AG09309 (cell line): Measurements from ENCODE around the gene CMIP.

ENCODE experiments used
- DNase-seq: peaks from one replicate; pipeline ENCODE4 v3.0.0-alpha.2; 2010; ENCODE audit warnings: low read depth
- H3K4me3 ChIP-seq: 2 replicates; pipeline ENCODE4 v1.5.1; 2011; ENCODE audit warnings: mild to moderate bottlenecking, low read depth, low read length, moderate library complexity; ENCODE audit not compliant: control insufficient read depth
- TF ChIP-seq, protein P1 (sequence below): IDR thresholded peaks from 2 replicates; pipeline ENCODE4 v1.5.1; 2011; ENCODE audit warnings: mild to moderate bottlenecking, low read depth, low read length, inconsistent platforms; ENCODE audit not compliant: insufficient read depth, control insufficient read depth; ENCODE audit errors: missing control alignments

The CMIP gene

DNA sequence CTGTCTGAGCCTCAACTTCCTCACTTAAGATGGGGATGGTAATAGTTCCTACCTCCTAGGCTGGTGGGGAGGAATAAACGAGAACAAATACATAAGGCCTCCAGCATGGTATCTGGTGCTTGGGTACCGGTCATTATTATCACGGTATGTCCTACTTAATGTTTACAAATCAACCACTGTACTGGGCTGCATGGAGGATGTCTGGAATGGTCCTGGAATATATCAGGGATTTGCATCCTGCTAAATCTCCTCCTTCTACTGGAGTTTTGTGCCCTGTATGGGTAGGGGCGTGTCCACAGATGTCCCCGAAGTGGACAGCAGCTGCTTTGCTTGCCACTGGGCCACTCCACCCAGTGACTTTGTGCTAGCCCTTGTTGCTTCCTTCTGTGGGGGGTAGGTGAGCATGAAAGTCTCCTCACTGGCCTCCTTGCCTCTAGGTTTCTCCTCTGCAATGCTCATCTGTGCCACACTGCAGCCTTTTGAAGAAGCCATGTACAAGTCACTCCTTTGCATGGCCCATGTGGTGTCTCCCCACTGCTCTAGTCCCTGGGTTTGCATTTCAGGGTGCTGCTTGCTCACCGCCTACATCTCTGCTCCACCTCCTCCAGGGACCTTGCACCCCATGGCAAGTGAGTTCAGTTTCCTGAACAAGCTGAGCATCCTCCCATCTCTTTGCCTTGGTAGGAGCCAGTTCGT, 2.2 kb upstream of the CMIP start:
- TF ChIP-seq, protein P1, sequence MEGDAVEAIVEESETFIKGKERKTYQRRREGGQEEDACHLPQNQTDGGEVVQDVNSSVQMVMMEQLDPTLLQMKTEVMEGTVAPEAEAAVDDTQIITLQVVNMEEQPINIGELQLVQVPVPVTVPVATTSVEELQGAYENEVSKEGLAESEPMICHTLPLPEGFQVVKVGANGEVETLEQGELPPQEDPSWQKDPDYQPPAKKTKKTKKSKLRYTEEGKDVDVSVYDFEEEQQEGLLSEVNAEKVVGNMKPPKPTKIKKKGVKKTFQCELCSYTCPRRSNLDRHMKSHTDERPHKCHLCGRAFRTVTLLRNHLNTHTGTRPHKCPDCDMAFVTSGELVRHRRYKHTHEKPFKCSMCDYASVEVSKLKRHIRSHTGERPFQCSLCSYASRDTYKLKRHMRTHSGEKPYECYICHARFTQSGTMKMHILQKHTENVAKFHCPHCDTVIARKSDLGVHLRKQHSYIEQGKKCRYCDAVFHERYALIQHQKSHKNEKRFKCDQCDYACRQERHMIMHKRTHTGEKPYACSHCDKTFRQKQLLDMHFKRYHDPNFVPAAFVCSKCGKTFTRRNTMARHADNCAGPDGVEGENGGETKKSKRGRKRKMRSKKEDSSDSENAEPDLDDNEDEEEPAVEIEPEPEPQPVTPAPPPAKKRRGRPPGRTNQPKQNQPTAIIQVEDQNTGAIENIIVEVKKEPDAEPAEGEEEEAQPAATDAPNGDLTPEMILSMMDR = no peak
- DNase-seq = no peak
- no peak overlapping the region for H3K4me3 ChIP-seq

- TF ChIP-seq, protein P1 = no peak
- H3K4me3 ChIP-seq = no peak overlapping the region
- DNase-seq = no peak
Measured at GRCh38 chr16:81442916-81443687, 1.5 kb upstream of the CMIP start.

GRCh38 chr16:81443688-81444447, 740 bp upstream of the CMIP start:
- TF ChIP-seq, protein P1 = no peak
- H3K4me3 ChIP-seq = peak overlapping the region; percentile 52
- no peak for DNase-seq

DNA sequence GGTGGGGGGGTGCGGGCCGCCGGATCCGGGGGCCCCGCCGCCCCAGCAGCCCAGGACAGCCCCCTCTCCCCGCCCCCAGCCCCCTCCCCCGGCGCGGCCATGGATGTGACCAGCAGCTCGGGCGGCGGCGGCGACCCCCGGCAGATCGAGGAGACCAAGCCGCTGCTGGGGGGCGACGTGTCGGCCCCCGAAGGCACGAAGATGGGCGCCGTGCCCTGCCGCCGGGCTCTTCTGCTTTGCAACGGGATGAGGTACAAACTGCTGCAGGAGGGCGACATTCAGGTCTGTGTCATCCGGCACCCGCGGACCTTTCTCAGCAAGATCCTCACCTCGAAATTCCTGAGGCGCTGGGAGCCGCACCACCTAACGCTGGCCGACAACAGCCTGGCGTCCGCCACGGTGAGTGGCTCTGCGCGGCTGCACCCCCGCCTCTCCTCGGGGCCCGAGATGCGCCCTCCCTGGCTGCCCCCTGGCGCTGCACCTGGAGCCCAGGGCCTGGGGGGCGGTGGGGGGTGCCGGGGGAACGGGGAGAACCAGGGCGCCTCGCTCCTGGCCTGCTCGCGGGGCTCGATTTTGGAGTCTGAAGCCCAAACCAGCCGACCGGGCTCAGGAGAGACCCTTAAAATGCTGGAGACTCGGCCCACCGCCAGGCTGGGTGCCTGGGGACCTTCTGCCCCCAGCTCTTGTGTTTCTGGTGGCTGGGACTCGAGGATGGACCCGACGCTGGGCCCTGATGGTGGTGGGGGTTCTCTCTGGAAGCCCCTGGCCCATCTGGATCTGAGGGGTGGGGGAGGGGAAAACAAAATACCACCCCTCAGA, 744 bp downstream of the CMIP start:
- TF ChIP-seq, protein P1 = peak; percentile 25
- H3K4me3 ChIP-seq = peak overlapping the region; percentile 80
- DNase-seq = no peak

DNA sequence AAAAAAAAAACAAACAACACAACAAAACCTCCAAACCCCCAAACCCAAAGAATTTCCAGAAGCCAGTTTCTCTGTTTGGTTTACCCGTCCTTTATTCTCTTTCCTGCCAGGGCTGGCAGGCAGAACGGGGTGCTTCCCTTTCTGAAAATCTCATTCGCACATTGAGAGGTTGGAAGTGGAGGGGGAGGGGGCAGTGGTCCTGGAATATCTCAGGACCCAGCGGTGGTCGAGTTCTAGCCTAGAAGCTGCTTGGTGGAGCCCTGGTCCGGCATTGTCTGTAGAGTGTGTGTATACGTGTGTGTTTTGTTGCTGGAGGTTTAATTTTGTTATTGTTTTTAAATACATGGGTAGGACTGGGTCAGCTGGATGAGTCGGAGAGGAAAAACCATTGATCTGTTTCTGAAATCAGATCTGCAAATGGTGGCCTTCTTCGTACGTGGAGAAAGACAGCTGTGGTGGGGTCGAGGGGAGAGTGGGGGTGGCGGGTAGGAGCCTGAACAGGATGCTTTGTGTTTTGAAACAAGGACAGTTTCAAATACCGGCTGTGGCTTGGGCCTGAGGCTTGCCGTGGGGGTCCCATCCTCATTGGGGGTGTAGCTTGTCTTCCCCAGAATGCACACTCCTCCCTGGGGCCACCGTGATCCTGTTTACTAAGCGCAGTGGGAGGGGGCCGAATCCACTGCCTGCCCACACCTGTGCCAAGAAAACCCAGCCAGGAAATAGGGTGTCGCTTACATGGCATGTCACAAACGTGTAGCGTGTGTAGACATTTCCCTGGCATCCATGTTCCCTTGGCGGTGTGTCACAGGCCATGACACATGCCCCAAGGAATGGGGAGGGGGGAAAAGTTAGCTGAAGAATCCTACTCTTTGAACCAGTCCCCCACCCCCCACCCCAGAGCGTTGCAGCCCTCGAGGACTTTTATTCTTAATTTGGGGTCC, 1.6 kb downstream of the CMIP start:
- TF ChIP-seq, protein P1 = no peak
- DNase-seq = no peak
- H3K4me3 ChIP-seq = peak overlapping the region; percentile 80

GRCh38 chr16:81446907-81447268, 2.3 kb downstream of the CMIP start:
- TF ChIP-seq, protein P1 = no peak
- peak overlapping the region; percentile 80 for H3K4me3 ChIP-seq
- no peak for DNase-seq
